ENCODE data around the gene TMEM179B. TPM values are rescaled to one million over a fixed set of nuclear protein-coding genes. Genes with fewer than 3 reads are reported as not detected.

Gene TMEM179B
- total and polyA plus RNA-seq, 9 of the 15 experiments (the other 6 are each of a cell fraction or from before 2014, with no cell fraction given): 27.7 to 105 (median 37.0) TPM

DNA sequence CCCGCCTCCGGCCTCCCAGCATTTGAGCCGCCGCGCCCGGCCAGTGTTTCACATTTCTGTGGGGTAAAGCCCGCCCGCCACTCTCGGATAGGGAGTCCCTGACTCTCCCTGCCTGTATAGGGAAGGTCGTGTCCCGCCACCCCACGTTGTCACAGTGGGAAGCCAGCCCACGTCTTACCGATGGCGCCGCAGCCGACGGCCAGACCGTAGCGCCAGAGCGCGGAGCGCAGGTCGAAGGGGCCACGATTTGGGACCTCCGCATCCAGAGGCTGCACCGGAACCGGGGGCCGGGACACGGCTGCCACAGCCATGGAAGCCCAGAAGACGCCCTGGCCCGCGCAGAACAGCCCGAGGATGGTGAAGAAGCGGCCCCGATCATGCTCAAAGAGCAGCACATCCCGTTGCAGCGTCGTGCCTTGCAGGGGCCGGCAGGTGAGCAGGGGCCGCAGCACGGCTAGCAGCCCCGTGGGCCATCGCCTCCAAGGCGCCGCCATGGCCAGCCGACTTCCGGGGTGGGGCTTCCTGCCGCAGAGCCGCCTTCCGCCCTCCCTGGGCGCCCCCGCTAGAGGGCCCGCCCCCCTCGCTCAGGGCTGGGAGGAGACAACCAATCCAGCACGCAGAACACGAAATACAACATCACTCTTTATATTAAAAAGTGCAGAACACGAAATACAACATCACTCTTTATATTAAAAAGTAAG, 4.4 kb downstream of the TMEM179B start, which contains the start of gene TMEM223 (continued):
- TF ChIP-seq, protein P1, sequence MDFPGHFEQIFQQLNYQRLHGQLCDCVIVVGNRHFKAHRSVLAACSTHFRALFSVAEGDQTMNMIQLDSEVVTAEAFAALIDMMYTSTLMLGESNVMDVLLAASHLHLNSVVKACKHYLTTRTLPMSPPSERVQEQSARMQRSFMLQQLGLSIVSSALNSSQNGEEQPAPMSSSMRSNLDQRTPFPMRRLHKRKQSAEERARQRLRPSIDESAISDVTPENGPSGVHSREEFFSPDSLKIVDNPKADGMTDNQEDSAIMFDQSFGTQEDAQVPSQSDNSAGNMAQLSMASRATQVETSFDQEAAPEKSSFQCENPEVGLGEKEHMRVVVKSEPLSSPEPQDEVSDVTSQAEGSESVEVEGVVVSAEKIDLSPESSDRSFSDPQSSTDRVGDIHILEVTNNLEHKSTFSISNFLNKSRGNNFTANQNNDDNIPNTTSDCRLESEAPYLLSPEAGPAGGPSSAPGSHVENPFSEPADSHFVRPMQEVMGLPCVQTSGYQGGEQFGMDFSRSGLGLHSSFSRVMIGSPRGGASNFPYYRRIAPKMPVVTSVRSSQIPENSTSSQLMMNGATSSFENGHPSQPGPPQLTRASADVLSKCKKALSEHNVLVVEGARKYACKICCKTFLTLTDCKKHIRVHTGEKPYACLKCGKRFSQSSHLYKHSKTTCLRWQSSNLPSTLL (IDR thresholded peaks at IDR 0.05): no peak
- no peak for TF ChIP-seq FUS (optimal IDR thresholded peaks at IDR 0.05; ENCODE audit: low read depth, low read length)
- TF ChIP-seq STAG1 (CRISPR knock-in tag; IDR thresholded peaks at IDR 0.05; ENCODE audit: borderline replicate concordance): no peak
- peak; percentile 81 for TF ChIP-seq POLR2AphosphoS5 (IDR thresholded peaks at IDR 0.05; ENCODE audit: control insufficient read depth, insufficient read depth, low read depth, low read length)
- TF ChIP-seq, protein P2, sequence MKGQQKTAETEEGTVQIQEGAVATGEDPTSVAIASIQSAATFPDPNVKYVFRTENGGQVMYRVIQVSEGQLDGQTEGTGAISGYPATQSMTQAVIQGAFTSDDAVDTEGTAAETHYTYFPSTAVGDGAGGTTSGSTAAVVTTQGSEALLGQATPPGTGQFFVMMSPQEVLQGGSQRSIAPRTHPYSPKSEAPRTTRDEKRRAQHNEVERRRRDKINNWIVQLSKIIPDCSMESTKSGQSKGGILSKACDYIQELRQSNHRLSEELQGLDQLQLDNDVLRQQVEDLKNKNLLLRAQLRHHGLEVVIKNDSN (CRISPR knock-in tag; IDR thresholded peaks at IDR 0.05): peak; percentile 41; the same call in 1 of the 2 replicates
- TF ChIP-seq TOE1 (IDR thresholded peaks at IDR 0.05; ENCODE audit: borderline replicate concordance): peak; percentile 48; the same call in 1 of the 2 replicates
- no peak for TF ChIP-seq TOE1 (CRISPR knock-in tag; IDR thresholded peaks at IDR 0.05; ENCODE audit: borderline replicate concordance, low read depth)
- peak; percentile 84 for TF ChIP-seq TAF1 (IDR thresholded peaks at IDR 0.05; ENCODE audit: control insufficient read depth, extremely low read depth, insufficient read depth, low read length, severe bottlenecking)
- TF ChIP-seq ZNF232 (CRISPR knock-in tag; IDR thresholded peaks at IDR 0.05): 0 out of 2 replicates have a peak, but pooled peaks have one; percentile 71
- TF ChIP-seq, protein P3, sequence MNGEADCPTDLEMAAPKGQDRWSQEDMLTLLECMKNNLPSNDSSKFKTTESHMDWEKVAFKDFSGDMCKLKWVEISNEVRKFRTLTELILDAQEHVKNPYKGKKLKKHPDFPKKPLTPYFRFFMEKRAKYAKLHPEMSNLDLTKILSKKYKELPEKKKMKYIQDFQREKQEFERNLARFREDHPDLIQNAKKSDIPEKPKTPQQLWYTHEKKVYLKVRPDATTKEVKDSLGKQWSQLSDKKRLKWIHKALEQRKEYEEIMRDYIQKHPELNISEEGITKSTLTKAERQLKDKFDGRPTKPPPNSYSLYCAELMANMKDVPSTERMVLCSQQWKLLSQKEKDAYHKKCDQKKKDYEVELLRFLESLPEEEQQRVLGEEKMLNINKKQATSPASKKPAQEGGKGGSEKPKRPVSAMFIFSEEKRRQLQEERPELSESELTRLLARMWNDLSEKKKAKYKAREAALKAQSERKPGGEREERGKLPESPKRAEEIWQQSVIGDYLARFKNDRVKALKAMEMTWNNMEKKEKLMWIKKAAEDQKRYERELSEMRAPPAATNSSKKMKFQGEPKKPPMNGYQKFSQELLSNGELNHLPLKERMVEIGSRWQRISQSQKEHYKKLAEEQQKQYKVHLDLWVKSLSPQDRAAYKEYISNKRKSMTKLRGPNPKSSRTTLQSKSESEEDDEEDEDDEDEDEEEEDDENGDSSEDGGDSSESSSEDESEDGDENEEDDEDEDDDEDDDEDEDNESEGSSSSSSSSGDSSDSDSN (IDR thresholded peaks at IDR 0.05; ENCODE audit: borderline replicate concordance in 1 of 2, low read depth in 2 of 2, low read length in 2 of 2): 0 out of 4 replicates have a peak, but pooled peaks of 1 of the 2 experiments have one; percentile 25
- no peak for TF ChIP-seq ZNF12 (CRISPR knock-in tag; IDR thresholded peaks at IDR 0.05)
- TF ChIP-seq MXI1 (IDR thresholded peaks at IDR 0.05; ENCODE audit: low read depth, low read length): peak; percentile 47; the same call in 1 of the 2 replicates
- TF ChIP-seq, protein P4, sequence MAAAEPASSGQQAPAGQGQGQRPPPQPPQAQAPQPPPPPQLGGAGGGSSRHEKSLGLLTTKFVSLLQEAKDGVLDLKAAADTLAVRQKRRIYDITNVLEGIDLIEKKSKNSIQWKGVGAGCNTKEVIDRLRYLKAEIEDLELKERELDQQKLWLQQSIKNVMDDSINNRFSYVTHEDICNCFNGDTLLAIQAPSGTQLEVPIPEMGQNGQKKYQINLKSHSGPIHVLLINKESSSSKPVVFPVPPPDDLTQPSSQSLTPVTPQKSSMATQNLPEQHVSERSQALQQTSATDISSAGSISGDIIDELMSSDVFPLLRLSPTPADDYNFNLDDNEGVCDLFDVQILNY (CRISPR knock-in tag; IDR thresholded peaks at IDR 0.05): peak; percentile 66; the same call in 1 of the 2 replicates
- TF ChIP-seq, protein P5, sequence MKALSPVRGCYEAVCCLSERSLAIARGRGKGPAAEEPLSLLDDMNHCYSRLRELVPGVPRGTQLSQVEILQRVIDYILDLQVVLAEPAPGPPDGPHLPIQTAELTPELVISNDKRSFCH (CRISPR knock-in tag; IDR thresholded peaks at IDR 0.05): no peak
- TF ChIP-seq, protein P5 (tag; IDR thresholded peaks at IDR 0.05): 0 out of 2 replicates have a peak, but pooled peaks have one; percentile 47
- TF ChIP-seq TCFL5 (CRISPR knock-in tag; conservative IDR thresholded peaks at IDR 0.05): no peak
- TF ChIP-seq, protein P6, sequence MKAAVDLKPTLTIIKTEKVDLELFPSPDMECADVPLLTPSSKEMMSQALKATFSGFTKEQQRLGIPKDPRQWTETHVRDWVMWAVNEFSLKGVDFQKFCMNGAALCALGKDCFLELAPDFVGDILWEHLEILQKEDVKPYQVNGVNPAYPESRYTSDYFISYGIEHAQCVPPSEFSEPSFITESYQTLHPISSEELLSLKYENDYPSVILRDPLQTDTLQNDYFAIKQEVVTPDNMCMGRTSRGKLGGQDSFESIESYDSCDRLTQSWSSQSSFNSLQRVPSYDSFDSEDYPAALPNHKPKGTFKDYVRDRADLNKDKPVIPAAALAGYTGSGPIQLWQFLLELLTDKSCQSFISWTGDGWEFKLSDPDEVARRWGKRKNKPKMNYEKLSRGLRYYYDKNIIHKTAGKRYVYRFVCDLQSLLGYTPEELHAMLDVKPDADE (conservative IDR thresholded peaks at IDR 0.05; ENCODE audit: control insufficient read depth, low read depth, low read length): peak; percentile 86
